ENCODE data around the gene TUBGCP4.

DNA sequence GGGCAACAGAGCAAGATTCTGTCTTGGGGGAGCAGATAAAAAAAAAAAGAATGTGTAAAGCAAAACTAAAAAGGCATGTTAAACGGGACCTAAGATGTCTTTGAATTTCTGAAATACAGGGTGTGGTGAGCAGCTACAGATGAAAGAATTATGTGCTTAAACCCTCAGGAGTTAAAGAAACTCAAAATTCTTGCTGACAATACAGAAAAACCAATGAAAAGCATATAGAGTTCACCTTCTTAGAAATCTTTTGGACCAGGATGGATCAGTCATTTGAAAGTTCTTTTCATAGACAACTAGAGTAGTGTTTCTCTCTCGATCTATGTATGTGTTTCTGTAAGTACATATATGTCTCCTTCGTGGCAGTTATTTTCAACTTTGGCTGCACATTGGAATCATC, 31.4 kb downstream of the TUBGCP4 start:
- TF ChIP-seq, protein P1, sequence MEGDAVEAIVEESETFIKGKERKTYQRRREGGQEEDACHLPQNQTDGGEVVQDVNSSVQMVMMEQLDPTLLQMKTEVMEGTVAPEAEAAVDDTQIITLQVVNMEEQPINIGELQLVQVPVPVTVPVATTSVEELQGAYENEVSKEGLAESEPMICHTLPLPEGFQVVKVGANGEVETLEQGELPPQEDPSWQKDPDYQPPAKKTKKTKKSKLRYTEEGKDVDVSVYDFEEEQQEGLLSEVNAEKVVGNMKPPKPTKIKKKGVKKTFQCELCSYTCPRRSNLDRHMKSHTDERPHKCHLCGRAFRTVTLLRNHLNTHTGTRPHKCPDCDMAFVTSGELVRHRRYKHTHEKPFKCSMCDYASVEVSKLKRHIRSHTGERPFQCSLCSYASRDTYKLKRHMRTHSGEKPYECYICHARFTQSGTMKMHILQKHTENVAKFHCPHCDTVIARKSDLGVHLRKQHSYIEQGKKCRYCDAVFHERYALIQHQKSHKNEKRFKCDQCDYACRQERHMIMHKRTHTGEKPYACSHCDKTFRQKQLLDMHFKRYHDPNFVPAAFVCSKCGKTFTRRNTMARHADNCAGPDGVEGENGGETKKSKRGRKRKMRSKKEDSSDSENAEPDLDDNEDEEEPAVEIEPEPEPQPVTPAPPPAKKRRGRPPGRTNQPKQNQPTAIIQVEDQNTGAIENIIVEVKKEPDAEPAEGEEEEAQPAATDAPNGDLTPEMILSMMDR (IDR thresholded peaks at IDR 0.05), result no peak
- TF ChIP-seq POLR2A (IDR thresholded peaks at IDR 0.05), result no peak

All from lower leg skin (tissue), 3 donors.